Heart right ventricle (tissue), 16 donors: ENCODE data around the gene SH2D4B. TPM values are rescaled to one million over a fixed set of nuclear protein-coding genes. Genes with fewer than 3 reads are reported as not detected.

Source experiments
- ATAC-seq, 8 donors: fragments of 200-7000 bp; cut with Tn5 transposase; one replicate each; pipeline ENCODE4 v1.9.1; 2020; ENCODE audit warnings: mild to moderate bottlenecking in 8 of 8, moderate library complexity in 8 of 8, moderate number of reproducible peaks in 1 of 8
- DNase-seq, 2 donors: peaks; one replicate each; pipeline ENCODE4 v3.0.0-alpha.2; 2020
- H3K27ac ChIP-seq, 10 donors: fragments of 200-600 bp; sonication (generic) in 2 of 10; one replicate each; pipeline versions ENCODE4 v1.5.0 to v1.8.0; 2020 to 2022; ENCODE audit warnings: mild to moderate bottlenecking in 3 of 10
- H3K27me3 ChIP-seq, 7 donors: fragments of 200-600 bp; one replicate each; pipeline ENCODE4 v1.8.0; 2021 to 2022; ENCODE audit warnings: mild to moderate bottlenecking in 2 of 7
- H3K36me3 ChIP-seq, 9 donors: fragments of 200-600 bp; sonication (generic) in 1 of 9; one replicate each; pipeline versions ENCODE4 v1.5.0 to v1.8.0; 2020 to 2022; ENCODE audit warnings: mild to moderate bottlenecking in 2 of 9
- H3K4me1 ChIP-seq, 9 donors: fragments of 200-600 bp; sonication (generic) in 1 of 9; one replicate each; pipeline versions ENCODE4 v1.5.0 to v1.8.0; 2020 to 2022; ENCODE audit warnings: mild to moderate bottlenecking in 4 of 9
- H3K4me3 ChIP-seq, 10 donors: fragments of 200-600 bp; sonication (generic) in 2 of 10; one replicate each; pipeline versions ENCODE4 v1.5.0 to v1.8.0; 2020 to 2022; ENCODE audit warnings: mild to moderate bottlenecking in 7 of 10, moderate library complexity in 2 of 10
- H3K9me3 ChIP-seq, 11 donors: fragments of 200-600 bp in 10 of 11; sonication (generic) in 2 of 11; one replicate each; pipeline versions ENCODE4 v1.5.0 to v1.8.0; 2013 to 2022; ENCODE audit warnings: mild to moderate bottlenecking in 2 of 11, control low read depth in 1 of 11, moderate library complexity in 1 of 11
- WGBS, 2 donors: extraction: QIAGEN DNeasy Blood & Tissue Kit; methylation state at CpG; one replicate each; pipeline ENCODE4 v1.1.7; 2013; ENCODE audit warnings: inconsistent platforms in 1 of 2; 5-methylcytosine and 5-hydroxymethylcytosine counted together
- intact Hi-C, 10 donors: fragments of 100-400 bp; cut with DNase I; formaldehyde crosslinking; loops; one replicate each; pipeline versions ENCODE4 v1.11.1 to v1.14.2; 2022
- polyA plus RNA-seq, 2 donors: library from polyadenylated mRNA; stranded (reverse); fragments of 200-250 nt; gene quantifications; one replicate each; pipeline ENCODE4 v1.2.3, GENCODE V29; 2013
- total RNA-seq, 10 donors: library from RNA; stranded (reverse); fragmentation: NEBNext Ultra II Directional in 3 of 10; extraction: Animal tissue kit (Norgen Biotek cat#: 25700) in 3 of 10; gene quantifications; one replicate each; pipeline versions ENCODE4 v1.2.1 to v1.2.4, GENCODE V29; 2021 to 2023
- TF ChIP-seq, protein P1 (sequence below), 9 donors: fragments of 200-600 bp; sonication (generic) in 2 of 9; IDR thresholded peaks; one replicate each; pipeline versions ENCODE4 v1.5.0 to v1.8.0; 2021 to 2022; ENCODE audit warnings: antibody characterized with exemption in 9 of 9, mild to moderate bottlenecking in 5 of 9, moderate library complexity in 1 of 9
- donor health status: Arrhythmogenic right ventricular cardiomyopathy.
- donor health status: ischemic (EF 13 %, LVEDD 7.1; RV severe dilation, severe dysfunction).
- donor health status: healthy with polysubstance abuse.
- donor health status: DM: no; HTN: yes; CAD: no.
- donor health status: DM: no; HTN: no; CAD: no.
- donor health status: ischemic (EF 25% LVEDD 6.9; RV normal size, moderate dysfunction).
- donor health status: ischemic (EF 25% LVEDD 5.7; RV mildly dilated, moderate dysfunction).
- donor health status: healthy.
- donor health status: DM: yes; HTN: yes; CAD: no.
- donor health status: Ischemic cardiomyopathy.
- donor health status: ischemic (EF 35%, LVEDD 5.7; RV mildly dilated, moderate dysfunction).
- donor health status: nonischemic (EF 11% LVEDD 7.7; RV severe dilation, severe dysfunction).
- donor health status: DM: yes; HTN: yes; CAD: no.
- donor health status: PGD.
- donor health status: ischemic (EF 29% LVEDD 5.4; RV normal size, mild dysfunction).
- donor health status: nonischemic (EF 23%, LVEDD 6.1; RV moderate dilation, normal function).

SH2D4B gene
- total and polyA plus RNA-seq, 12 donors, result not detected

- Histone ChIP-seq H3K36me3 (no peaks in the 10 kb centered on the region), H3K27me3 (peaks cover 0 to 5% (median 0%) of the 10 kb centered on the region in 7 donors), H3K27ac (no peak overlapping the region), H3K4me3 (no peak overlapping the region), H3K9me3 (no peaks in the 10 kb centered on the region), H3K4me1 (no peaks in the 10 kb centered on the region)
- TF ChIP-seq, protein P1, sequence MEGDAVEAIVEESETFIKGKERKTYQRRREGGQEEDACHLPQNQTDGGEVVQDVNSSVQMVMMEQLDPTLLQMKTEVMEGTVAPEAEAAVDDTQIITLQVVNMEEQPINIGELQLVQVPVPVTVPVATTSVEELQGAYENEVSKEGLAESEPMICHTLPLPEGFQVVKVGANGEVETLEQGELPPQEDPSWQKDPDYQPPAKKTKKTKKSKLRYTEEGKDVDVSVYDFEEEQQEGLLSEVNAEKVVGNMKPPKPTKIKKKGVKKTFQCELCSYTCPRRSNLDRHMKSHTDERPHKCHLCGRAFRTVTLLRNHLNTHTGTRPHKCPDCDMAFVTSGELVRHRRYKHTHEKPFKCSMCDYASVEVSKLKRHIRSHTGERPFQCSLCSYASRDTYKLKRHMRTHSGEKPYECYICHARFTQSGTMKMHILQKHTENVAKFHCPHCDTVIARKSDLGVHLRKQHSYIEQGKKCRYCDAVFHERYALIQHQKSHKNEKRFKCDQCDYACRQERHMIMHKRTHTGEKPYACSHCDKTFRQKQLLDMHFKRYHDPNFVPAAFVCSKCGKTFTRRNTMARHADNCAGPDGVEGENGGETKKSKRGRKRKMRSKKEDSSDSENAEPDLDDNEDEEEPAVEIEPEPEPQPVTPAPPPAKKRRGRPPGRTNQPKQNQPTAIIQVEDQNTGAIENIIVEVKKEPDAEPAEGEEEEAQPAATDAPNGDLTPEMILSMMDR (IDR thresholded peaks at IDR 0.05), result no peak
- intact Hi-C loops, result no loop called here
- DNase-seq (no peak), ATAC-seq (no peak)
Observed at GRCh38 chr10:80646366-80646765, 108.7 kb downstream of the SH2D4B start.

DNA sequence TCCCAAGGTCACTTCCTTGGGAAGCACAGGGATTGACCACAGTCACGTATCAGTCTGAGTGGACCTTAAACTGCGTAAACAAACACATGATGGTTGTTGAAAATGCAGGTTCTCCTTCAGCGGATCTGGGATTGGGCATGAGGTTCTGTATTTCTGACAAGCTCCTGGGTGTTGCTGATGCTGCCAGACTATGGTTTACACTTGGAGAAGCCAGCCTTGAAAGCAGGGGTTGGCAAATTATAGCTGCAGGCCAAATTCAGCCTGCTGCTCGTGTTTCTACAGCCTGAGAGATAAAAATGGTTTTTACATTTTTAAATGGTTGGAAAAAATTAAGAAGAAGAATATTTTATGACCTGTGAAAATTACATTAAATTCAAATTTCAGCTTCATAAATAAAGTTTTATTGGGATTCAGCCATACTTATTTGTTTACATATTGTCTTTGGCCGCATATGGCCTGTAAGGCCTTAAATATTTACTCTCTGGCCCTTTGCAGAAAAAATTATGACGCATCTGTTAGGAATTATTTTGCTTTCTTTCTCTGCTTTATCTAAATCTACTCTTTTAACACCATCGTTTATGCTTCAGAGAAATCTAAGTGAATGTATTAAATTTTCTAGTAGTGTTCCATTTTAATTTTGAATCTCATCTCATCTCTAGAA lies 109.6 kb downstream of the SH2D4B start:
- ATAC-seq, result no peak
- no peak for DNase-seq
- Histone ChIP-seq H3K27me3 (peaks cover 0 to 5% (median 0%) of the 10 kb centered on the region in 7 donors), H3K36me3 (no peaks in the 10 kb centered on the region), H3K27ac (no peak overlapping the region), H3K4me3 (no peak overlapping the region), H3K4me1 (no peaks in the 10 kb centered on the region), H3K9me3 (no peaks in the 10 kb centered on the region)
- WGBS, 2 donors, result 88 to 90% methylated on average over 7 of the region's 7 CpGs
- intact Hi-C loops, result no loop called here
- TF ChIP-seq, protein P1 (IDR thresholded peaks at IDR 0.05), result no peak

DNA sequence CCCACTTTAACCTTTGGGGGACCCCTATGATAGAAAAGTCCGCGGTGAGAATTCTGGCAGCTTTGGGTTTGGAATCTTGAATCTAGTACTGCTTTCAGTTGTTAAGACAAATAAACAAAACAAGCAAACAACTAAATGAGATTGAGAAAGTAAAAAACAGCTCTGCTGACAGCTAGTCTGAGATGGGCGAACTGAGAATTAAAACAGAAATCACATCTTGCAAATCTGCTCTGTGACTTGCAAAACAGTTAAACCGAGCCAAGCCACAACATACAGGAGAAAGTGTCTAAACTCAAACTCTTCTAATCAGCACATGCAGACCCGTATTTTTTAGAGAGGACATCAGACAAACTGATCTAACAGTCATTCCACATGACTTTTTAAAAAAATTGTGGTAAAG lies 110.4 kb downstream of the SH2D4B start:
- no peak overlapping the region for H3K27ac ChIP-seq
- TF ChIP-seq, protein P1 (IDR thresholded peaks at IDR 0.05), result no peak
- H3K36me3 ChIP-seq, result no peaks in the 10 kb centered on the region
- 71 to 78% methylated on average over 5 of the region's 5 CpGs for WGBS, 2 donors
- H3K27me3 ChIP-seq, result peaks cover 0 to 5% (median 0%) of the 10 kb centered on the region in 7 donors
- no peak overlapping the region for H3K4me3 ChIP-seq
- intact Hi-C loops, result no loop called here
- DNase-seq (no peak), ATAC-seq (no peak)
- peaks cover 0 to 2% (median 0%) of the 10 kb centered on the region in 11 donors for H3K9me3 ChIP-seq
- H3K4me1 ChIP-seq, result no peaks in the 10 kb centered on the region

- 73 to 83% methylated on average over 6 of the region's 6 CpGs for WGBS, 2 donors
- ATAC-seq, result no peak
Observed at GRCh38 chr10:80649183-80649582, 111.5 kb downstream of the SH2D4B start.

More at GRCh38 chr10:80649183-80649582, 111.5 kb downstream of the SH2D4B start:
- no peaks in the 10 kb centered on the region for H3K4me1 ChIP-seq
- DNase-seq, result no peak
- H3K4me3 ChIP-seq, result no peak overlapping the region
- H3K36me3 ChIP-seq, result no peaks in the 10 kb centered on the region
- TF ChIP-seq, protein P1 (IDR thresholded peaks at IDR 0.05), result no peak
- H3K27me3 ChIP-seq, result peaks cover 0 to 5% (median 0%) of the 10 kb centered on the region in 7 donors
- intact Hi-C loops, result no loop called here
- no peak overlapping the region for H3K27ac ChIP-seq
- peaks cover 0 to 13% (median 9%) of the 10 kb centered on the region in 11 donors for H3K9me3 ChIP-seq
